Measurements from ENCODE around the gene MYCT1.
"Not testable (repeated sequence)": the region's sequence is repeated elsewhere in the genome, so short reads cannot be mapped to it uniquely, and the experiment has no call there.

DNA sequence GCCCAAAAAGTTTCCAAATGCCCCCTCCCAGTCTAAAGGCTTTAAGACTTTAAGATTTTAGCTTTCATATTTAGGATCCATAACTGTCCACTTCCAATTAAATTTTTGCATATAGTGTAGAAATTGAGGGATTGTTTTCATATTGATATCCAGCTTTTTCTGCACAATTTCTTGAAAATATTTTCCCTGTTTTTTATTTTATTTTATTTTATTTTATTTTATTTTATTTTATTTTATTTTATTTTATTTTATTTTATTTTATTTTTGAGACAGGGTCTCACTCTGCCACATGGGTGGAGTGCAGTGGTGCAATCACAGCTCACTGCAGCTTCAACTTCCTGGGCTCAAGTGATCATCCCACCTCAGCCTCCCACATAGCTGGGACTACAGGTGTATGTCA lies 6.1 kb downstream of the MYCT1 start:
- not testable (repeated sequence) for TF ChIP-seq POLR2AphosphoS5 (IDR thresholded peaks at IDR 0.05)
- TF ChIP-seq, protein P1, sequence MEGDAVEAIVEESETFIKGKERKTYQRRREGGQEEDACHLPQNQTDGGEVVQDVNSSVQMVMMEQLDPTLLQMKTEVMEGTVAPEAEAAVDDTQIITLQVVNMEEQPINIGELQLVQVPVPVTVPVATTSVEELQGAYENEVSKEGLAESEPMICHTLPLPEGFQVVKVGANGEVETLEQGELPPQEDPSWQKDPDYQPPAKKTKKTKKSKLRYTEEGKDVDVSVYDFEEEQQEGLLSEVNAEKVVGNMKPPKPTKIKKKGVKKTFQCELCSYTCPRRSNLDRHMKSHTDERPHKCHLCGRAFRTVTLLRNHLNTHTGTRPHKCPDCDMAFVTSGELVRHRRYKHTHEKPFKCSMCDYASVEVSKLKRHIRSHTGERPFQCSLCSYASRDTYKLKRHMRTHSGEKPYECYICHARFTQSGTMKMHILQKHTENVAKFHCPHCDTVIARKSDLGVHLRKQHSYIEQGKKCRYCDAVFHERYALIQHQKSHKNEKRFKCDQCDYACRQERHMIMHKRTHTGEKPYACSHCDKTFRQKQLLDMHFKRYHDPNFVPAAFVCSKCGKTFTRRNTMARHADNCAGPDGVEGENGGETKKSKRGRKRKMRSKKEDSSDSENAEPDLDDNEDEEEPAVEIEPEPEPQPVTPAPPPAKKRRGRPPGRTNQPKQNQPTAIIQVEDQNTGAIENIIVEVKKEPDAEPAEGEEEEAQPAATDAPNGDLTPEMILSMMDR (IDR thresholded peaks at IDR 0.05 in 8 of 11, conservative IDR thresholded peaks at IDR 0.05 in 3 of 11): not testable (repeated sequence)
